ENCODE measurements around the gene SRPX.

Gene SRPX

GRCh38 chrX:38220415-38221390 is at the start of gene SRPX:
TSS of gene SRPX (minus strand) at chrX:38220871. CDS start at chrX:38220792, 79 bp downstream.
- no peak for DNase-seq

- DNase-seq = no peak
Measured at GRCh38 chrX:38268011-38268410, 47.3 kb upstream of the SRPX start.

- no peak for DNase-seq
Measured at GRCh38 chrX:38262715-38263620, 42.3 kb upstream of the SRPX start.

- DNase-seq = no peak
Measured at GRCh38 chrX:38260231-38260630, 39.6 kb upstream of the SRPX start.

- no peak for DNase-seq
Measured at GRCh38 chrX:38256019-38256418, 35.3 kb upstream of the SRPX start.

- no peak for DNase-seq
Measured at GRCh38 chrX:38249965-38250364, 29.3 kb upstream of the SRPX start.

- no peak for DNase-seq
Measured at GRCh38 chrX:38247051-38247450, 26.4 kb upstream of the SRPX start.

- DNase-seq = no peak
Measured at GRCh38 chrX:38240541-38240940, 19.9 kb upstream of the SRPX start.

GRCh38 chrX:38236901-38237615 is 16.4 kb upstream of the SRPX start:
- no peak for DNase-seq

- no peak for DNase-seq
Measured at GRCh38 chrX:38233891-38234667, 13.4 kb upstream of the SRPX start.

GRCh38 chrX:38232079-38232686 is 11.5 kb upstream of the SRPX start:
- no peak for DNase-seq

- no peak for DNase-seq
Measured at GRCh38 chrX:38225093-38225492, 4.4 kb upstream of the SRPX start.

GRCh38 chrX:38224160-38224559 is 3.5 kb upstream of the SRPX start:
- DNase-seq = no peak

GRCh38 chrX:38221391-38221929 is 789 bp upstream of the SRPX start:
- DNase-seq = no peak

- DNase-seq = no peak
Measured at GRCh38 chrX:38220024-38220414, 652 bp downstream of the SRPX start.

GRCh38 chrX:38216642-38217041 is 4.0 kb downstream of the SRPX start:
- DNase-seq = no peak

GRCh38 chrX:38214551-38215531 is 5.8 kb downstream of the SRPX start:
- DNase-seq = no peak

GRCh38 chrX:38214044-38214443 is 6.6 kb downstream of the SRPX start:
- DNase-seq = no peak

GRCh38 chrX:38211891-38212635 is 8.6 kb downstream of the SRPX start:
- no peak for DNase-seq

Measured in activated T-cell treated with anti-CD3 and anti-CD28 coated beads for 4 hours (primary cell).